T-helper 1 cell (primary cell): Measurements from ENCODE around the gene GUCA1A.
"Not testable (repeated sequence)": the region's sequence is repeated elsewhere in the genome, so short reads cannot be mapped to it uniquely, and the experiment has no call there.

ENCODE experiments used
- DNase-seq, 5 donors: peaks; one replicate each; pipeline ENCODE4 v3.0.0-alpha.2; 2012 to 2020

GUCA1A gene

DNA sequence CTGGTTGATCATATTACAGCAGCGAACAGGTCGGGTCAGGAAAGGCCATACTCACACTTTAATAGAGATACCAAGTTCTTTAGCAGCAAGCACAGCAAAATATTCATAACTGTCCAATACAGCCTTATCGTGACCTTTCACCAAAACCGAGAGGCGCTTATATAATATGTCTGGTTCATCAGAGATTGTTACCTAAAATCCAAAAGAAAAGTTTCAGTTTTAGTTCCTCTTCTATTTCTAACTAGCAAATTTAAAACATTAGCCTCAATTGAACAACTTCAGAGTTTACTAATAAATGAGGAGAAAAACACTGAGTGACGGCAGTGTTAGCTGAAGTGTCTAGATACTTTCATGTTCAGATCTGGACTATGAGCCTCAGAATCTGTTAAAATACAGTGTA lies 38.6 kb downstream of the GUCA1A start:
- DNase-seq, result no peak

DNA sequence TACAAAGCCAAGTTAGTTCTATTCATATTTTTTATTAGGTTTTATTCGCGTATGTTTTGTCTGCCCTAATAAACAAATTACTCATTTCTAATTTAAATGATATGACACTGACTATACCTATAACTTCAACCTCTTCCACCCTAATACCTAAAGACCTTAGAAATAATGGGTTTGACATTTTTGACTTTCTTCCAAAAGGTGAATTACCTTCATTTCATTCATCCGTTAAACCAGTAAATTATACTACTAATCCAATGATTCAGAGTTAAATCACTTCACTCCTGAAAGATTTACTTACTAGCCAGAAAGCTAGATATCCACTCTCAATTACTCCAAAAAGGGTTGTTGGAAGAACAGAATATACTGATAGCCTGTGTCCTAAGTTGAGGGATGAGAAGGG lies 39.3 kb downstream of the GUCA1A start:
- no peak for DNase-seq

GRCh38 chr6:42216495-42216894 lies 43.3 kb downstream of the GUCA1A start:
- not testable (repeated sequence) for DNase-seq

DNA sequence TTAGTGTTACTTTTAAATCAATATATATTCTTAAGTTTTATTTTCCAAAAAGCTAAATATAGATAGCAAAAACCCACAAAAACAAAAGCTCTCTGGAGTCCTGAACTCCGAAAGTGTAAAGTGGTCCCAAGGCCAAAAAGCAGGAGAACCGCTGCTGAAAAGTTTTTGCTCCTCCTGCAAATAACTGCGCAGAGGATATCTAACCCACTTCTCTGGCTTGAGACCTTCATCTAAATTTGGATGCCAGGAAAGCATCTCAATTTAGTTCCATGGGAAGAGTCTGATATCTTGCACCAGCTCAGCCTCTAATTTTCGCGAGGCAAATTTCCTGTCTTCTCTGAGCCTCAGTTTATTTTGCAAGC lies 44.0 kb downstream of the GUCA1A start:
- peak in 1 of 5 donors; percentile 5 for DNase-seq

DNA sequence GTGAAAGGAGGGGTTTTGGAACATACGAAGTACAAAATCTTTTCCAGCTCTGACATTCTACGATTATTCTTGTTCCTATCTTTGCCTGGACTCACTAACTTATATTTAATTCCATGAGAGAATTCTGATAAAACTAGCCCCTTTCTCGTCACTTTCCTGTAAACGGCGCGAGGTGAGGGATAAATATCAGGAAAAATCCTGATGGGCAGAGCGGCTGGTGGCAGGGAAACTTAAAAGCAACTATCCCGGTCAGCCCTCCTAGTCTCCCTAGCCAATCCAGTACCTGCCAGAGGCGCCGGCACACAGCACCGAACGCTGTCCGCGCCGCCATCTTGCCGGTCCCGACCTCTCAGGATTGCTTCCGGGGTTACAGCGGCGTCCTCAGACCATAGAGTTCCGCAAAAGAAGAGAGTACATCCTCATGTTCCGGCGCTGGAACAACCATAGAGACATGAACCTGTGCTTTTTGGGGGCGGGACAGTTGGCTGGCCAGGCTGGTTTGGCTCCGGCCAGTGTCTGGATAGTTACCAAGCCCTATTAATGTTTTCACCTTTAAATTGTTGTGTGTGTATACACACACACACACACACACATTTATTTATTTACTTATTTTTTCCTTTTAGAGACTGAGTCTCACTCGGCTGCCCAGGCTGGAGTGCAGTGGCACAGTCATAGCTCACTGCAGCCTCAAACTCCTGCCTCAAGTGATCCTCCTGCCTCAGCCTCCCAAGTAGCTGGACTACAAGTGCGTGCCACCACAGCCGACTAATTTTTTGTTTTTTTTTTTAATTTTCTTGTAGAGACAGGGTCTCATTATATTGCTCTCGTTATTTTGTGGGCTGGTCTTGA lies 44.6 kb downstream of the GUCA1A start, which contains the start of gene MRPS10:
Gene MRPS10, minus strand, starts transcription at position 343 of the 849 bp plus-strand sequence. Its CDS starts 12 bp downstream, at position 331.
- peak; percentile 76 to 94 (median 85) for DNase-seq

DNA sequence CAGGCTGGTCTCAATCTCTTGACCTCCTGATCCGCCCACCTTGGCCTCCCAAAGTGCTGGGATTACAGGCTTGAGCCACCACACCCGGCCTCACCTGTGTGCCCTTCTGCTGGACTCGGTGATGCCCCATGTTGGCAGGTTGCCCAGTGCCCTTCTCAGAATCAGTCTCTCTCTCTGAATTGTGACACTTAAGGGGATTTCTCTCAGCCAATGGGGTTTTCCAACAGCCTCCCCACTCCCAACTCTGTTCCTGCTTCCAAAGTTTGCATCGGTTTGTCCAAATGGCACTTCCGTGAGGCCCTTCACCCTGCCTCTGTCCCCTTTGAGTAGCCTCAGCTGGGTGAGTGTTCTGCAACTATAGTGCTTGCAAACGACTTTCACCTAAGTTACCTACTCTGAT lies 47.6 kb downstream of the GUCA1A start:
- DNase-seq, result no peak

- DNase-seq, result no peak
These were observed 48.4 kb downstream of the GUCA1A start for GRCh38 chr6:42221546-42221945.

DNA sequence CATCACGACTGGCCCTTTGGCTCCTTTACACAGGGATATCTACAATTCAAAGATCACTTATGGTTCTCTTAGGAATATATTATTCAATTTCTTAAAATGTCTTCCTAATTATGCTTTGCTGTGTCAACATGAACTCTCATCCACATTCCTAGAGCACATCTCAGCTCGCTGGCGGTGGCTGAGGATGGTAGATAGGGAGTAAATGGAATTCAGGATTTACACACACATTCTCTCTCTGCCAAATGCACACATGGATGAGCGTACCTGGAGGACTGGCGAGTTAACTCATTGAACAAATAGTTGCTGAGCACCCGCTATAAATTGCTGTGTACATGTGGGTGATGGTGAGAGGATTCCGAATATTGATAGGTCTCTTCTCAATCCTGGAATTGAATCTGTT lies 49.3 kb downstream of the GUCA1A start:
- DNase-seq, result no peak

DNA sequence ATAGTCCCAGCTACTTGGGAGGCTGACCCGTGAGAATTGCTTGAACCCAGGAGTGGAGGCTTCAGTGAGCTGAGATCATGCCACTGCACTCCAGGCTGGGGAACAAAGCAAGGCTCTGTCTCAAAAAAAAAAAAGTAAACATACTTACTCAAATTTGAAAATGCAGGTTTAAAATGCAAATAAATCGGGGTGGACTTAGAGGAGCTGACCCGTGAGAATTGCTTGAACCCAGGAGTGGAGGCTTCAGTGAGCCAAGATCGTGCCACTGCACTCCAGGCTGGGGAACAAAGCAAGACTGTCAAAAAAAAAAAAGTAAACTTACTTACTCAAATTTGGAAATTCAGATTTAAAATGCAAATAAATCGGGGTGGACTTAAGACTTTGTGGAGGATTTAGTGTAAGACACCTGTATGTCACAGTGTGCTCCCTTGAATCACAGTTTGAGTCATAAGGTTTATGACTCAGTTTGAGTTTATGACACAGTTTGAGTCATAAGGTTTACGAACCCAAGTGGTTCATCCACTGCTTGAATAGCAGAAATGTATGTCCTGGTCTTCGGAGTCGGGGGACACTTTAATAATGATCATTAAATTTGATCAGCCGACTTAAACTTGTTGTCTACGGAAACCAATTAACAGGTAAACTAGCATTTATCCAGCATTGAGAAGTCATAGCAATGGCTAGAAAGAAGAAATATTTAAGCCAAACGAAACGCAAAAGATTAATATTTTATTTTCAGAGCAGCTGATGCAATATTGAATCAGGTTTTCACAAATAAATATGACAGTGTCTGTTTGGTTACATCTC lies 51.3 kb downstream of the GUCA1A start:
- DNase-seq, result peak in 1 of 5 donors; percentile 84

- no peak for DNase-seq
These were observed 51.8 kb downstream of the GUCA1A start for GRCh38 chr6:42225029-42225339.

DNA sequence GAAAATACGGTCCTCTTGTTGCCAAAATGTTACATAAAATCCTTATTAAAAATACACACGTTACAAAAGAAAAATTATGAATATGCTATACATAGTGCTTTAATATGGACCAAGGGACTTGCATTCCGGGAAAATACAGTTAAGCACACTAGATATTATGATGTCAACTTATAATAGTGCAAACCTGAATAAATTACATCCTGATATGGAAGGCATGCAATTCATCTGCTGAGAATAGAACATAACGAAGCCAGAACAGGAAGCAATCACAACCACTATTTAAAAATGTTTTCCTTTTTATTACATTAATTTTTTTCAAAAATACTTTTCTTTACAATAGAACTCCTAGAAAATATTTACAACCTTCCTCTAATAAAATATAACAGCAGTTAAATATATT lies 52.3 kb downstream of the GUCA1A start:
- DNase-seq, result no peak

DNA sequence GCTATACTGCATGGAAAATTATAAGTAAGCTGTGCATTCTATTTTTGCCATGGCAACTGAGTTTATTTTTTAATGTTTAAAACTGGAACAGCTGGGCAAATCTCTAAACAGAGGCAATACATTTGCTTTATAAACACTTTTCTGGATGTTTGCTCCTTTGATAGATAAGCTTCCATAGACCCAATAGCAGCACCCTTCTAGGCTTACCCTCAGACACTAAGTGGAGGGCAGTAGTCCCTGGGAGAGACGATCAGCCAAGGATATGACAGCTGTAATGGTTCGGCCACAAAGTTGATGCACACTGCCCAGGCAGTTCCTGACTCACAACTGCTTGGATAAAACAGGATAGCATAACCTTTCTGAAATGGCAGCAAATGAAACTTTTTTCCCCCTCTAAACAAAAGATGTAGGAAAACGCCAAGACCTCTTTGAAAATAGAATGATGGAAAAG lies 53.0 kb downstream of the GUCA1A start:
- no peak for DNase-seq

- no peak for DNase-seq
These were observed 53.5 kb downstream of the GUCA1A start for GRCh38 chr6:42226645-42227143.

DNA sequence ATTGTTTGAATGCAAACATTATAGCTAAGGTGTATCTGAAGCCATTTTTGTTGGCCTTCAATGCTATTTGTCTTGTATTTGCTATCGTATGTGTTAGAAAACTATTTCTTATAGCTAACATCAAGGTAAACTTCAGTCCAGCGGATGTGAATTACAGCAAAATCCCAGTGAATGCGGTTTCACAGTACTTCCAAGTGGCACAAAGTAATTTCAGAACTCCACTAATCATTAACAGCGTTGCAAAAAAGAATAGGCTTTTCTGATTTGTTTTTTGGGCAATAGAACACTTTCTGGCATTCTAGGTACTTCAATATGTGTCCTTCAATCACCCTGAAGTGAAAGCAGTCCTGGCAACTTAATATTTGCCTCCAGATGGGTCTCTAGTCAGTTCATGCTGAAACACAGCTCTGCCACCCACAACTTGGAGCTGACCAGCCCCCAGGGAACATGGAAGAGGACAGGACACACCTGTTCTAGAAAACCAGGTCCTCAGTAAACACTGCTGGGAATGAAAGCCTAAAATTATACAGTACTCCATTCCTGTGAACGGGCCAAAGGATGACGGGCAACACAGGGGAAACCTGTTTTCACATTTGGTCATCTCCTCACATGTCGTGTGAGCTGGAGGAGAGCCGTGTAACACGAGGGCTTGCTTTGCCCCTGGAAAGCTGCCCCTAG lies 54.1 kb downstream of the GUCA1A start:
- no peak for DNase-seq

DNA sequence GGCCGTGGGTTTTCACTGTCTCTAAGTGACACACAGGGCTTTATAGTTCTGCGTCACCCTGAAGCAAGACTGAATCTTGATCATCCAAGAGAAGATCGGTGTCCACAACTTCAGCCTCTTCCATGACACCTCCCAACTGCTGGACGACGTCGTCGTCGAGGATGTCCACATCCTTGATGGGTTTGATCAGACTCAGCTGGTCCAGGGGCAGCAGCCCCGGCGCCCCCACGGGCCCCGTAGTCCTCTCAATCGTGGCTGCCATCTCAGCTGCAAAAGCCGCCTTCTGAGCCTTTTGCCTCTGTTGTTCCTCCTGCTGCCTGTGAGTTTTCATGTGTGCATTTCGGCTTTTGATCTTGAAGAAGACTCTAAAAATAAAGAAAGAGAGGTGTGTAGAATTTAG lies 55.1 kb downstream of the GUCA1A start:
- no peak for DNase-seq
